ENCODE data around the gene FCRL5.
A peak's percentile ranks its signal among the peaks of the same experiment; 100 is the strongest.

The FCRL5 gene

DNA sequence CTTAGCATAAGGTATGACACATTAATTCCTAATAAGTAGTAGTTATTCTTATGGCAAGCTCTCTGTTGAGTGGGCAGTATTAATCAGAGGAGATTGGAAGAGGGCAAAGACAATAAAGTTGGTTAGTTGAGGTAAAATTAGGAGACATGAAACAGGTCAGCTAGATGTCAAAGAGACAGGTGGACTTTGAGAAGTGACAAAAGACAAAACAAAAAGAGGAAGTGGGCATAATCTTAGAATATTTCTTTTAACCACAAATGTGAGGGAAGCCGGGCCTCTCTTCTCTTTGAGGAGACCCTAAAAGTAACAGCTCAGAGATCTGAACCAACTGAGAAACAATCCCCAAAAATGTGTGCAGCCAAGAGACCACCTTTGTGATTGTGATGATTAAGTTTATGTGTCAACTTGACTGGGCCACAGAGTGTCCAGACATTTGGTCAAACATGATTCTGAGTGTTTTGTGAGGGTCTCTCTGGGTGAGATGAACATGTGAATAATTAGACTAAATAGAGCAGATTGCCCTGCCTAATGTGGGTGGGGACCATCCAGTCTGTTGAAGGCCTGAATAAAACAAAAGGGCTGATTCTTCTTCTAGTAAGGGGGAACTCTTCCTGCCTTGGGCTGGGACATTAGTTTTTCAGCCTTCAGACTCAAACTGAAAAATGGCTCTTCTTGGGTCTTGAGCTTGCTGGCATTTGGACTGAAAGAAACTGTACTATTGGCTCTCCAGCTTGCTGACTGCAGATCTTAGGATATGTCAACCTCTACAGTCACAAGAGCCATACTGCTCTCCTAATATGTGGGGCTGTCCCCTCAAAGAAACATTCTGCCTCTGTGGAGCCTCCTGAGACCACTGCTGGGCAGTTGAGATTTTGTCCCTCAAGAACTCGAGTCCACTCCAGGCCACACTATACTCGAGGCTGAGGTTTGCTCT, 40.0 kb downstream of the FCRL5 start:
- H3K27ac ChIP-seq = no peak overlapping the region

DNA sequence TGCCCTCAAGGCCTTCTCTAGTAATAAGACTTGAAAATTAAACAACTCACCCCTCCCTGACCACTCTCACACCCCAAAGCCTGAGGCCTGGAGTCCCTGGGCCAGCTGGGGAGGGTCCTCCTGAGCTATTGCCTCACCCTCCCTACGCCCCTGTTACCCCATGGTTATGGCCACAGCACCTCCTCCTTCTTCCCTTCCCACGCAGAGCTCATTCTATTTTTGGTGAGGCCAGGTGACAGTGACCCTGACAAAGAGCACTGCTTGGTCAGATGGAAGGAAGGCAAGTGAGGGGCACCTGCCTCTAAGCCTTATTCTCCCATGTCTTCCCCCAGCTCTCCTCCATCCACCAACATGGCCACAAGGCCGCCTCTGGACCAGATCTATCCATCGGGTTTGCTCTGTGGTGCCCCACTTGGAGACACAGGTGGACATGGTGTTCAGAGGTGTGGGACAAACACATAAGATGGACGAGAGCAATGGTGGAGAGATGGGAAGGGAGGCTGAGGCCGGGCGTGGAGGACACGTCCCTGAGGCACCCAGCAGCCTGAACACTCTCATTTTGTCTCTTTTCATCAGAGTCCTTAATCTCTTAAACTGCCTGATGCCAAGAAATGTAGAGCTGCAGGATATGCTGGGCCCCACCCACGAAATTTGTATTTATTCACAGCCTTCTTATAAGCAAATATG, 42.6 kb downstream of the FCRL5 start:
- no peak overlapping the region for H3K27ac ChIP-seq
- TF ChIP-seq, protein P1, sequence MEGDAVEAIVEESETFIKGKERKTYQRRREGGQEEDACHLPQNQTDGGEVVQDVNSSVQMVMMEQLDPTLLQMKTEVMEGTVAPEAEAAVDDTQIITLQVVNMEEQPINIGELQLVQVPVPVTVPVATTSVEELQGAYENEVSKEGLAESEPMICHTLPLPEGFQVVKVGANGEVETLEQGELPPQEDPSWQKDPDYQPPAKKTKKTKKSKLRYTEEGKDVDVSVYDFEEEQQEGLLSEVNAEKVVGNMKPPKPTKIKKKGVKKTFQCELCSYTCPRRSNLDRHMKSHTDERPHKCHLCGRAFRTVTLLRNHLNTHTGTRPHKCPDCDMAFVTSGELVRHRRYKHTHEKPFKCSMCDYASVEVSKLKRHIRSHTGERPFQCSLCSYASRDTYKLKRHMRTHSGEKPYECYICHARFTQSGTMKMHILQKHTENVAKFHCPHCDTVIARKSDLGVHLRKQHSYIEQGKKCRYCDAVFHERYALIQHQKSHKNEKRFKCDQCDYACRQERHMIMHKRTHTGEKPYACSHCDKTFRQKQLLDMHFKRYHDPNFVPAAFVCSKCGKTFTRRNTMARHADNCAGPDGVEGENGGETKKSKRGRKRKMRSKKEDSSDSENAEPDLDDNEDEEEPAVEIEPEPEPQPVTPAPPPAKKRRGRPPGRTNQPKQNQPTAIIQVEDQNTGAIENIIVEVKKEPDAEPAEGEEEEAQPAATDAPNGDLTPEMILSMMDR (IDR thresholded peaks at IDR 0.05) = no peak
- no peak for TF ChIP-seq ZFX (IDR thresholded peaks at IDR 0.05; ENCODE audit: borderline replicate concordance)

More for the DNA sequence above, 40.0 kb downstream of the FCRL5 start:
- TF ChIP-seq, protein P1 (IDR thresholded peaks at IDR 0.05) = no peak
- TF ChIP-seq ZFX (IDR thresholded peaks at IDR 0.05; ENCODE audit: borderline replicate concordance) = no peak

DNA sequence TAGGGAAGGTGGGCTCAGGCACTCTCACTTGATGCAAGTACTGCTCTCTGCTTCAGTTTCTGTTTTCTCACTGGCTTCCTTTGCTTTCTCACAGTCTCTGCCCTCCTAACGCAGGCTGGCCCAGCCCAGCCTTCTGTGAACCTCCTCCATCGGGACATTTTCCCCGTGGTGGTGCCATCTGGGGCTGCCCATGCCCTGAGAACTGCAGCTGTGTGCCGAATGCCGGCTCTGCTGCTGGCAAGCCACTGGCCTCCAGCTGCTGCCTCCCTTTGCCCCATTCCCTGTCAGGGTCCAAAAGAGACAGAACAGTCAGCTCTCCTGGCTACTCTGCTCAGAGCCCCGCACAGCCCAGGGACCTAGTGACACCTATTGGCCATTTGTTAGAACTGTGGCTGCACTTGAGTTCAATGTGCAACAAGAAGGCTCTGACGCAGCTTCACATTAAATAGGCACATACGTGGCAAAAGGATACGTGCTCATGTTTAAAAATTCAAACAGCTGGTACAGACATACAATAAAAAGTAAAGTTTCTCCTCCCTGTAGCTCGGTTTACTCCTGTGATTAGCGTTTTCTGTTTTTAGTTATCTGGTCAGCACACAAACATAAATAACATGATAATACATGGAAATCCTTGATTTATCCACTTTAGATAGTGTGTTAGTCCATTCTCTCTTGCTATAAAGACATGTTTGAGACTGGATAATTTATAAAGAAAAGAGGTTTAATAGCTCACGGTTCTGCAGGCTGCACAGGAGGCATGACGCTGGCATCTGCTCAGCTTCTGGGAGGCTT, 46.6 kb downstream of the FCRL5 start:
- TF ChIP-seq, protein P1 (IDR thresholded peaks at IDR 0.05) = peak; percentile 97
- no peak for TF ChIP-seq ZFX (IDR thresholded peaks at IDR 0.05; ENCODE audit: borderline replicate concordance)

DNA sequence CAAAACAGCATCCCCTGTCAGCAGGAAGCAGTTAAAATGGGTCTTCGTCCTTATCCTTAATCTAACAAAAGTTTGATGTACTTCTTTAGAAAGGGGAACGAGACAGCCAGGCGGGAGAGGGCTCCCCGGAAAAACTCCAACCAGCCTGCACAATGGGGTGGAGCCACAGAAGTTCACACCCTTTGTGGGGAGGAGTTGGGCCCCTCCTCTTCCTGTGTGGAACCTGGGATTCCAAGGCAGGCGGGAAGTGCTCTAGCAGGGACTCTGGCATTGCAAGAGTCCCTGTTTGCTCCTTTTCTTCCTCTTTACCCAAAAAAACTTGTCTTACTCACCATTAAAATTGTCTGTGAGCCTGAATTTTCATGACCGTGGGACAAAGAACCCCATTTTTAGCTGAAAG, 47.7 kb downstream of the FCRL5 start:
- no peak overlapping the region for H3K27ac ChIP-seq
- TF ChIP-seq, protein P1 (IDR thresholded peaks at IDR 0.05) = no peak
- TF ChIP-seq ZFX (IDR thresholded peaks at IDR 0.05; ENCODE audit: borderline replicate concordance) = no peak

More for the DNA sequence above, 46.6 kb downstream of the FCRL5 start:
- H3K27ac ChIP-seq = no peak overlapping the region

DNA sequence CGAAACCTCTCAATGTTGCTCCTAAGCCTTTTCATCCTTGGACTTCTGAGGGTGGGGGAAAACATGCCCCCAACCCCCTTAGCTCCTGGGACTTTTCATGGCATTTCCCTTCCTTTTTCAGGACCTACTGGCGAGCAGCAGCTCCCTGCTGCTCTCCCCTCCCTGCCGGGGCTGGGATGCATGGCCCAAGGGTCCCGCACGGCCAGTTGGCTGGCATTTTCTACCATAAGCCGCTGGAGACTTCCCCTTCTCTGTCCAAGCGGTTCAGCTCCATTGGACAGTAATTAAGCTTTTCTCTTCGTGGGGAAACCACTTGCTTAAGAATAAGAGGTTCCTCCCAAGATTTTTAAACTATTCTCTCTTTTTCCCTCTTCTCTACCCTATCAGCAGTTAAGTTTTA, 52.8 kb downstream of the FCRL5 start:
- no peak overlapping the region for H3K27ac ChIP-seq
- no peak for TF ChIP-seq ZFX (IDR thresholded peaks at IDR 0.05; ENCODE audit: borderline replicate concordance)
- TF ChIP-seq, protein P1 (IDR thresholded peaks at IDR 0.05) = no peak

DNA sequence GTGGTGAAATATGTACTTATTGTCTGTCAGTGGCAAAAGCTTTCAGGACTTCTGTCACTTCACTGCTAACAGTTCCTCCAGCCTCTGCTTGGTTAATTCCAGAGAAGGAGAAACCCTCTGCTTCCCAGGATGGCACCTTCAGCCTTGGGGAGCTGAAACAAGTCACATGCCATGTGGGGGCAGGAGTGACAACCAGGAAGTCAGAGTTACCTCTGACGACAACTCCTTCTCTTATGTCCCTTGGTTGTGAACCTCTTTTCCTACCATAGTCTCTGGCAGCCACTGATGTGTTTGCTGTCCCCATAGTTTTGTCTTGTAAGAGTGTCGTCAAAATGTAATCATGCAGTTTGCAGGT, 53.6 kb downstream of the FCRL5 start:
- TF ChIP-seq, protein P1 (IDR thresholded peaks at IDR 0.05) = no peak
- no peak for TF ChIP-seq ZFX (IDR thresholded peaks at IDR 0.05; ENCODE audit: borderline replicate concordance)
- H3K27ac ChIP-seq = peak overlapping the region; percentile 35; the same call in 1 of the 2 replicates
